Activated CD4-positive, alpha-beta T cell treated with anti-CD3 and anti-CD28 coated beads, Interleukin-2, amount 10 ng/mL, durations not matched to agents 24 days and 14 days (primary cell): ENCODE data around the gene TLE5. TPM values are rescaled to one million over a fixed set of nuclear protein-coding genes. Genes with fewer than 3 reads are reported as not detected.

Source experiments
- DNase-seq: peaks from one replicate; pipeline ENCODE4 v3.0.0; 2022
- H3K27ac Mint-ChIP-seq: one replicate; pipeline ENCODE4 v1.8.0; 2022; ENCODE audit warnings: mild to moderate bottlenecking, mixed read lengths
- H3K27me3 Mint-ChIP-seq: one replicate; pipeline ENCODE4 v1.8.0; 2022; ENCODE audit warnings: mixed read lengths
- H3K36me3 Mint-ChIP-seq: one replicate; pipeline ENCODE4 v1.8.0; 2022; ENCODE audit warnings: low read depth, mild to moderate bottlenecking, mixed read lengths
- H3K4me1 Mint-ChIP-seq: one replicate; pipeline ENCODE4 v1.8.0; 2021; ENCODE audit warnings: mixed read lengths
- H3K4me3 Mint-ChIP-seq: one replicate; pipeline ENCODE4 v1.8.0; 2022; ENCODE audit warnings: mild to moderate bottlenecking, moderate library complexity, mixed read lengths
- H3K9me3 Mint-ChIP-seq: one replicate; pipeline ENCODE4 v1.8.0; 2021; ENCODE audit warnings: mixed read lengths
- intact Hi-C: fragments of 100-400 bp; cut with micrococcal nuclease; formaldehyde crosslinking; loops from one replicate; pipeline ENCODE4 v1.15.1; 2023
- total RNA-seq: library from RNA; stranded (reverse); gene quantifications from 2 replicates; pipeline ENCODE4 v1.2.3, GENCODE V29; 2022

TLE5 gene
- total RNA-seq, 1 donor from 2014 or later: 380 TPM

GRCh38 chr19:3061182-3062161 lies 823 bp downstream of the TLE5 start:
- intact Hi-C loops: loop anchor here (1.0 to 5.0 kb wide), 2 partner anchors 26 to 126 kb away; partner anchors contain the start of gene NCLN
- Mint-ChIP-seq H3K4me1 (peaks cover 27% of the 10 kb centered on the region), H3K9me3 (no peaks in the 10 kb centered on the region), H3K27ac (peak overlapping the region; percentile 90), H3K36me3 (peaks cover 30% of the 10 kb centered on the region), H3K27me3 (no peaks in the 10 kb centered on the region), H3K4me3 (peak overlapping the region; percentile 88)
- DNase-seq: peak; percentile 93

GRCh38 chr19:3060857-3061181 lies 1.5 kb downstream of the TLE5 start:
- H3K36me3 Mint-ChIP-seq: peaks cover 31% of the 10 kb centered on the region
- H3K9me3 Mint-ChIP-seq: no peaks in the 10 kb centered on the region
- intact Hi-C loops: loop anchor here (1.0 to 5.0 kb wide), 2 partner anchors 26 to 126 kb away; partner anchors contain the start of gene NCLN
- peak overlapping the region; percentile 88 for H3K4me3 Mint-ChIP-seq
- peaks cover 27% of the 10 kb centered on the region for H3K4me1 Mint-ChIP-seq
- H3K27ac Mint-ChIP-seq: peak overlapping the region; percentile 90
- H3K27me3 Mint-ChIP-seq: no peaks in the 10 kb centered on the region
- no peak for DNase-seq

- intact Hi-C loops: loop anchor here (5.0 kb wide), 1 partner anchor 128 kb away; the partner anchor contains the start of gene NCLN
- Mint-ChIP-seq H3K27me3 (no peaks in the 10 kb centered on the region), H3K27ac (peak overlapping the region; percentile 37), H3K4me1 (peaks cover 32% of the 10 kb centered on the region), H3K9me3 (no peaks in the 10 kb centered on the region), H3K4me3 (peak overlapping the region; percentile 59), H3K36me3 (peaks cover 41% of the 10 kb centered on the region)
- DNase-seq: no peak
Measured at GRCh38 chr19:3059653-3060052, 2.6 kb downstream of the TLE5 start.

- H3K9me3 Mint-ChIP-seq: no peaks in the 10 kb centered on the region
- peaks cover 32% of the 10 kb centered on the region for H3K4me1 Mint-ChIP-seq
- intact Hi-C loops: no loop called here
- H3K27me3 Mint-ChIP-seq: no peaks in the 10 kb centered on the region
- peaks cover 48% of the 10 kb centered on the region for H3K36me3 Mint-ChIP-seq
- no peak for DNase-seq
- no peak overlapping the region for H3K4me3 Mint-ChIP-seq
- no peak overlapping the region for H3K27ac Mint-ChIP-seq
Measured at GRCh38 chr19:3058821-3059314, 3.4 kb downstream of the TLE5 start.

- Mint-ChIP-seq H3K9me3 (no peaks in the 10 kb centered on the region), H3K27ac (no peak overlapping the region), H3K36me3 (peaks cover 52% of the 10 kb centered on the region), H3K27me3 (no peaks in the 10 kb centered on the region), H3K4me1 (peaks cover 29% of the 10 kb centered on the region), H3K4me3 (no peak overlapping the region)
- intact Hi-C loops: no loop called here
- DNase-seq: no peak
Measured at GRCh38 chr19:3058009-3058820, 4.1 kb downstream of the TLE5 start.

GRCh38 chr19:3057275-3057714 lies 5.0 kb downstream of the TLE5 start:
- Mint-ChIP-seq H3K36me3 (peaks cover 56% of the 10 kb centered on the region), H3K9me3 (no peaks in the 10 kb centered on the region), H3K4me3 (no peak overlapping the region), H3K4me1 (peaks cover 26% of the 10 kb centered on the region), H3K27ac (peak overlapping the region; percentile 63), H3K27me3 (no peaks in the 10 kb centered on the region)
- intact Hi-C loops: no loop called here
- no peak for DNase-seq

GRCh38 chr19:3056417-3057088 lies 5.7 kb downstream of the TLE5 start:
- no peaks in the 10 kb centered on the region for H3K9me3 Mint-ChIP-seq
- no peak for DNase-seq
- H3K36me3 Mint-ChIP-seq: peaks cover 56% of the 10 kb centered on the region
- H3K27ac Mint-ChIP-seq: peak overlapping the region; percentile 38
- no peak overlapping the region for H3K4me3 Mint-ChIP-seq
- H3K4me1 Mint-ChIP-seq: peaks cover 26% of the 10 kb centered on the region
- H3K27me3 Mint-ChIP-seq: no peaks in the 10 kb centered on the region
- intact Hi-C loops: no loop called here

- Mint-ChIP-seq H3K4me3 (no peak overlapping the region), H3K36me3 (peaks cover 54% of the 10 kb centered on the region), H3K4me1 (peaks cover 24% of the 10 kb centered on the region), H3K27me3 (no peaks in the 10 kb centered on the region), H3K9me3 (no peaks in the 10 kb centered on the region), H3K27ac (no peak overlapping the region)
- intact Hi-C loops: no loop called here
- no peak for DNase-seq
Measured at GRCh38 chr19:3055741-3056416, 6.4 kb downstream of the TLE5 start.

GRCh38 chr19:3054972-3055740 lies 7.1 kb downstream of the TLE5 start:
- DNase-seq: no peak
- no peaks in the 10 kb centered on the region for H3K27me3 Mint-ChIP-seq
- H3K4me1 Mint-ChIP-seq: peaks cover 19% of the 10 kb centered on the region
- peaks cover 50% of the 10 kb centered on the region for H3K36me3 Mint-ChIP-seq
- H3K4me3 Mint-ChIP-seq: no peak overlapping the region
- H3K9me3 Mint-ChIP-seq: no peaks in the 10 kb centered on the region
- H3K27ac Mint-ChIP-seq: peak overlapping the region; percentile 70
- intact Hi-C loops: no loop called here

GRCh38 chr19:3054265-3054971 lies 7.9 kb downstream of the TLE5 start:
- intact Hi-C loops: no loop called here
- H3K4me3 Mint-ChIP-seq: no peak overlapping the region
- DNase-seq: no peak
- peaks cover 45% of the 10 kb centered on the region for H3K36me3 Mint-ChIP-seq
- no peak overlapping the region for H3K27ac Mint-ChIP-seq
- H3K27me3 Mint-ChIP-seq: no peaks in the 10 kb centered on the region
- peaks cover 15% of the 10 kb centered on the region for H3K4me1 Mint-ChIP-seq
- H3K9me3 Mint-ChIP-seq: no peaks in the 10 kb centered on the region

- Mint-ChIP-seq H3K9me3 (no peaks in the 10 kb centered on the region), H3K4me1 (peaks cover 16% of the 10 kb centered on the region), H3K27me3 (peaks cover 2% of the 10 kb centered on the region), H3K36me3 (peaks cover 44% of the 10 kb centered on the region), H3K4me3 (no peak overlapping the region), H3K27ac (no peak overlapping the region)
- DNase-seq: no peak
- intact Hi-C loops: no loop called here
Measured at GRCh38 chr19:3053780-3054179, 8.5 kb downstream of the TLE5 start.

GRCh38 chr19:3053218-3053621 lies 9.1 kb downstream of the TLE5 start:
- Mint-ChIP-seq H3K4me1 (peaks cover 15% of the 10 kb centered on the region), H3K4me3 (no peak overlapping the region), H3K9me3 (no peaks in the 10 kb centered on the region), H3K27ac (no peak overlapping the region), H3K36me3 (peaks cover 38% of the 10 kb centered on the region), H3K27me3 (peaks cover 2% of the 10 kb centered on the region)
- intact Hi-C loops: no loop called here
- DNase-seq: no peak
